Skeletal muscle satellite cell (primary cell): ENCODE measurements around the gene RYR2.

Source experiments
- H3K27me3 ChIP-seq: 2 replicates; pipeline ENCODE4 v1.7.0; 2013; ENCODE audit warnings: low read length; ENCODE audit not compliant: control insufficient read depth, insufficient read depth
- H3K36me3 ChIP-seq: 2 replicates; pipeline ENCODE4 v1.7.0; 2013; ENCODE audit warnings: mild to moderate bottlenecking, control low read depth, low read length; ENCODE audit not compliant: insufficient read depth
- H3K4me1 ChIP-seq: 2 replicates; pipeline ENCODE4 v1.7.0; 2013; ENCODE audit warnings: low read length; ENCODE audit not compliant: control insufficient read depth, insufficient read depth
- H3K4me2 ChIP-seq: 2 replicates; pipeline ENCODE4 v1.7.0; 2013; ENCODE audit warnings: mild to moderate bottlenecking, low read length
- H3K4me3 ChIP-seq: 2 replicates; pipeline ENCODE4 v1.7.0; 2013; ENCODE audit warnings: low read length
- H3K9ac ChIP-seq: 2 replicates; pipeline ENCODE4 v1.7.0; 2013; ENCODE audit warnings: mild to moderate bottlenecking, low read depth, low read length, moderate library complexity
- H3K9me3 ChIP-seq: replicated peaks from 2 replicates; pipeline ENCODE4 v1.7.0; 2013; ENCODE audit warnings: mild to moderate bottlenecking, control low read depth, low read length

The RYR2 gene

DNA sequence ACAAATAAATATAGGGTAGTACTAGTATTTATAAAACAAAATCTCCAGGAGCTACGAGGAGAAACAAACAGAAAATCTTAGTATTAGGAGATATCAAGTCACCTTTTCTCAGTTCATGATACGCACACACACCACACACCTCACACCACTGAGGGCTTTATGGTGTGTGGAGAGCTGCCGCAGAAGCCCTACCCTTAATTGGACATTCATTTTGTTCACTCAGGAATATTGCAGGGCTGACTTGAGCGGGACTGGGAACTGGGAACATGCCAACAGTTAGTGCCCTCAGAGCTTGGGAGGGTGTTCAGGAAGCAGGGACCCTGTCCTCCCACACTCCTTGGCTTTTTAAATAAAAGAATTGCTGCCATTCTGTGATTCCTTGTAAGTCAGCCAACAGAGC lies 386.8 kb downstream of the RYR2 start:
- H3K9me3 ChIP-seq: no peaks in the 10 kb centered on the region
- H3K9ac ChIP-seq: no peak overlapping the region
- H3K4me1 ChIP-seq: no peaks in the 10 kb centered on the region

DNA sequence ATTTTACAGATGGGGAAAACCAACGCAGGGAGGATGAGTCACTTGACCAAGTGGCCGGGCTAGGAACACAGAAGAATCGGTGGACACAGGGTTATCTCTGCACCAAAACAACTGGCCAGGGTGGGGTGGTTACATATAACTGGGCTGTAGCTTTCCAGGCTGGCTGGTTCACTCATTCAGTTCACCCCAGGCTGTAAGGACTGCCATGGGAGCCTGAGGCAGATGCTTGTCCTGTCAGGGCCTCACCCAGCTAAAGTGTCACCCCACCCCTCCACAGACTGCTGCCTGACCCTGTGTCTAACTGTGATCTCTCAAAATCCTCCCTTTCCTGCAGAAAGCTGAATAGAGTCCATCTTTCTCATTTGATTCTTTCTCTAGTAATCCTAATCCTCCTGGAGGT lies 387.3 kb downstream of the RYR2 start:
- no peaks in the 10 kb centered on the region for H3K9me3 ChIP-seq
- no peak overlapping the region for H3K4me3 ChIP-seq
- no peaks in the 10 kb centered on the region for H3K27me3 ChIP-seq
- no peaks in the 10 kb centered on the region for H3K36me3 ChIP-seq
- H3K4me1 ChIP-seq: no peaks in the 10 kb centered on the region
- no peak overlapping the region for H3K9ac ChIP-seq
- H3K4me2 ChIP-seq: no peak overlapping the region

More for the DNA sequence above, 386.8 kb downstream of the RYR2 start:
- Histone ChIP-seq H3K4me3 (no peak overlapping the region), H3K36me3 (no peaks in the 10 kb centered on the region), H3K27me3 (no peaks in the 10 kb centered on the region), H3K4me2 (no peak overlapping the region)

DNA sequence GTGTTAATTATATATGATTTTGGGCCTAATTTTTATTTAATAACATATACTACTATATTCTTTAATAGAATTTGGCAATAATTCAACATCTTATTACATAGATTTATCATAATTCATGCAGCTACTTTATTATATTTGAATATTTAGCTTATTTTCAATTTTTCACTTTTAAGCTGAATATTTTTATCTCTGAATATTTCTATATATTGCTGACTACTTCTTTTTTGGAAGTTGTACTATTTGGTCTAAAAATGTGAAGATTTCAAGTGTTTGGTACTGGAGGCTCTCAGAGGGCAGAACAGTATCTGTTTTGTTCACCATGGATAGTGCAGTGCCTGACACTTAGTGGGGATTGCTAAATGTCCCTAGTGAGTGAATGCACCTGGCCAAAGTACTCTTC lies 389.5 kb downstream of the RYR2 start:
- no peaks in the 10 kb centered on the region for H3K4me1 ChIP-seq
- H3K9ac ChIP-seq: no peak overlapping the region
- no peaks in the 10 kb centered on the region for H3K9me3 ChIP-seq
- H3K36me3 ChIP-seq: no peaks in the 10 kb centered on the region
- H3K4me2 ChIP-seq: no peak overlapping the region
- H3K4me3 ChIP-seq: no peak overlapping the region
- no peaks in the 10 kb centered on the region for H3K27me3 ChIP-seq

DNA sequence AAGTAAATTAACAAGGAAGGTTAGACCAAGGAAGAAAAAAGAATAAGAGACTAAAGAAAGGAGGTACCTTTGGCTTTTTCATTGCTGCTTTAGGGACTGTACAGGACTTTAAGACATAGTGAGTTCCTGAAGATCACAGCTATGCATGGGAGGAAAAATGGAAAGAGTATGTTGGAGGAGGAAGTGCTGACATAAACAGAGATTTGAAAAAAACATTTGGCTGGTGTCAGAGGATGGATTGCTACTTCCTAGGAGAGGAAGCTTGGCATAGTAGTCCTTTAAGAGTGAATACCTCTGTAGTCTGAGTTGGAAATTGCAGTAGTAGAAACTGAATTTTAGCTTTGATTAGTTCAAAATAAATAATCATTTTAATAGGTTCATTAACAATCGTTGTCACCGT lies 398.4 kb downstream of the RYR2 start:
- Histone ChIP-seq H3K4me1 (no peaks in the 10 kb centered on the region), H3K9ac (no peak overlapping the region), H3K9me3 (no peaks in the 10 kb centered on the region), H3K36me3 (no peaks in the 10 kb centered on the region), H3K27me3 (no peaks in the 10 kb centered on the region), H3K4me2 (no peak overlapping the region), H3K4me3 (no peak overlapping the region)

DNA sequence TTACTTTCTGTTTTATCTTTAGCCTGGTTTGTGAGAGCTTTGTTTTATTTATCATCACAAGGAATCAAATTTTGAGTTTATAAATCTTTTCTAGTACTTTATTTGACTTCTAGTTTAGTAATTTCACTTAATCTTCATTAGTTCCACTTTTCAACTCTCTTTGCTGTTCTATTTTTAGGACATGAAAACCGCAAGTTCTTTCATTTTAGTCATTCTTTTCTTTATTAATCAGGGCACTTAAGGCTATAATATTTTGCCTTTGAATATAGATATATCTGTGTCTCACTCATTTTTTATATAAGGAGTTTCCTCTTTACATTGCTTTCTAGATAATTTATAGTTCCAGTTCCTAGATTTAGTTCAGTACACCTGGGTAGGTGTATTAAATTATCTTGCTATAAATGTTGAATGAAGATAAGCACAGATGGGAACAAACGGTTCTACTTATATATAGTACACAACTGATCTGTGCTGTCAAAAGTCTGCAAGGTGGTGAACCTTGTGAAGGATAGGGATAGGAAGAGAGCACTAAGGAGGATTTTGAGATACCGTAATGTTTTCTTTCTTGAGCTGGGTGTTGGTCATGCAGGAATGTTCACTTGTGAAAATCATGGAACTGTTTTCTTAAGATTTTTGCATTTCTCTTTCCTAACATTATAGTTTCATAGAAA lies 402.3 kb downstream of the RYR2 start:
- Histone ChIP-seq H3K9me3 (no peaks in the 10 kb centered on the region), H3K36me3 (no peaks in the 10 kb centered on the region), H3K4me2 (no peak overlapping the region), H3K9ac (no peak overlapping the region), H3K4me1 (no peaks in the 10 kb centered on the region), H3K27me3 (no peaks in the 10 kb centered on the region), H3K4me3 (no peak overlapping the region)

DNA sequence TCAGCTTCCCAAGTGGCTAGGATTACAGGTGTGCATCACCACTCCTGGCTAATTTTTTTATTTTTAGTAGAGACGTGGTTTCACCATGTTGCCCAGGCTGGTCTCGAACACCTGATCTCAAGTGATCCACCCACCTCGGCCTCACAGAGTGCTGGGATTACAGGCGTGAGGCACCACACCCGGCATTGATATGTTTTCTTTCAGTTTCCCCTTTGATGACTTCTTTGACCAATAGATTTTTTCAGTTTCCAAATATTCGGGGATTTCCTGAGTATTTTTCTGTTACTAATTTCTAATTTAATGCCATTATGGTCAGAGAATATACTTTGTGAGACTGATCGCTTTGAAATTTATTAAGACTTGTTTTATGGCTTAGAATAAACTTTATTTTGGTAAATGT lies 406.1 kb downstream of the RYR2 start:
- no peaks in the 10 kb centered on the region for H3K4me1 ChIP-seq
- H3K9me3 ChIP-seq: peaks cover 5% of the 10 kb centered on the region
- no peak overlapping the region for H3K4me3 ChIP-seq
- H3K36me3 ChIP-seq: no peaks in the 10 kb centered on the region
- no peak overlapping the region for H3K4me2 ChIP-seq
- no peak overlapping the region for H3K9ac ChIP-seq
- H3K27me3 ChIP-seq: no peaks in the 10 kb centered on the region

DNA sequence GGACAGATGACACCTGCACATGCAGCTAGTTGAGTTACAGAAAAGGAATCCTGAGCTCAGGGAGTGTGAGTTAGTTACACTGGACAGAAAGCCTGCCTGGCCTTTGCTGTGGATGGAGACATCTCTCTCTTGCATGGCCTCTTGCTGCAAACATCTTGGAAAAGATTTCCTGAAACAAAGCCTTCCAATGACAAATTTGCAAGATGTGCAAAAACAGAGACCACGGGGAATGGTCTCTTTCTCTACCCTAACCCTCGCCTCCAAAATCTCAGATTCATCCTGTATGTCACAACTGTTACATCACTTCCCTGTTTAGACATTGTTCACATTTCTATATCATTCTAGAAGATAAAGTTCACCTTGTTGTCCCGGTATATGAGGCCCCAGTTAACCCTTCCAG lies 415.6 kb downstream of the RYR2 start:
- Histone ChIP-seq H3K9me3 (peaks cover 4% of the 10 kb centered on the region), H3K9ac (no peak overlapping the region), H3K27me3 (no peaks in the 10 kb centered on the region), H3K4me2 (no peak overlapping the region), H3K4me1 (no peaks in the 10 kb centered on the region), H3K4me3 (no peak overlapping the region), H3K36me3 (no peaks in the 10 kb centered on the region)

DNA sequence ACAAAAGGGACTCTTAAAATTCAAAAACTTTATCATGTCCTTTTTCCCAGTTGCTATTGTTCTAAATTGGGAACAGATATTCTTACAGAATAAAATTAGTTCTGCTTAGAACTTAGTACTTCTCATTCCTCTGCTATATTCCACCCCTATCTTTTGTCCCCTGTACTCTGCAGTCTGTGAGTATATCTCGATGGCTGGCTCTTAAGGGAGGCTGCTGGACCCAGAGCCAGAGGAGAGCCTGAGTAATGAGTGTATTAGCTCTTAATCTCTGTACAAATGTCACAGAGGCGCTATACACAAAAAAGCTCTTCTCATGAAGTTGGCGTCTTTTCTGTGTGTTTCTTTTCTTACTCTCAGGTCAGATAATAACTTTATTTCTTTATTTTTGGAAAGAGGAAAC lies 425.3 kb downstream of the RYR2 start:
- Histone ChIP-seq H3K4me3 (no peak overlapping the region), H3K9ac (no peak overlapping the region), H3K9me3 (peaks cover 3% of the 10 kb centered on the region), H3K27me3 (no peaks in the 10 kb centered on the region), H3K36me3 (no peaks in the 10 kb centered on the region), H3K4me2 (no peak overlapping the region), H3K4me1 (no peaks in the 10 kb centered on the region)

DNA sequence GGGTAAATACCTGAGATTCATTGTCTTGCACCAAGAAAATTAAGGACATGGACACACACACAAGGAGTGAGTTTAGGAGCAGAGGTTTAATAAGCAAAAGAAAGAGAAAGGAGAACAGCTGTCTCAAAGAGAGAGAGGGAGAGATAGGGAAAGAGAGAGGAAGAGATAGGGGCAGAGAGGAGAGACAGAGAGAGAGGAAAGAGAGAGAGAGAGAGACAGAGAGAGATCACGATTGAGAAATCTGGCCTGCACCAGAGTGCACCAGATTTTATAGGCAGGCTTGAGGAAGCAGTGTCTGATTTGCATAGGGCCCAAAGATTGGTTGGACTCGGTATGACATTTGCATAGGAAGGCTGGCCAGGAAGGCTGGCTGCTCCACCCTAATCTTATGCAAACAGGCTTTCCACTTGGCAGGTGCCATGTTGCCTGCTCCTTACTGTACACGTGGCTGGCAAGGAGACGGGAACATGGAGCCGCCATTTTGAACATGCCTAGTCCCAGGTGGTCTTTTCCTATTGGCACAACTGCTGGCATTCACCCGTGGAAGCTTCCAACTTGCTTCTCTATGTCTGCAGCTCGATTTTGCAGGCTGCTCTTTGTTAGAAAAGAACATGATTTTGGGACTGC lies 428.8 kb downstream of the RYR2 start:
- Histone ChIP-seq H3K4me2 (no peak overlapping the region), H3K4me3 (no peak overlapping the region), H3K9ac (no peak overlapping the region), H3K9me3 (peaks cover 3% of the 10 kb centered on the region), H3K4me1 (no peaks in the 10 kb centered on the region), H3K27me3 (no peaks in the 10 kb centered on the region), H3K36me3 (no peaks in the 10 kb centered on the region)

DNA sequence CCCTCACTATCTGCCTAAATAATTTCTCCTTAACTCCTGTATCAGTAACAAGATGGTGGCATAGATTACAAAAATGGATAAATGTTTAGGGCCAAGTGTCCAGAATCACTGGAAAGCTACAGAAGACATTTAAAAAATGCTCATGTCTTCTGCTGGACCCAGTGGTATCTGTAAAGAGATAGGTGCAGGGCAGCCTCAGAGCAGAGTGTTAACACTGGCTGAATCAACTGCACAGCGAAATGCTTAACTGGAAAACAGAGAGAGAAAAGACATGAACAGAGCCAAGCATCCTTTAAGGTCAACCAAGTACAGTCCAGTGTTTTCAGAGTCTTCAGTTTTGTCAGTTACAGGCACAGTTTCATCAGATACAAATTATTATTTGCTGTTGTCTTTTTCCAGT lies 429.4 kb downstream of the RYR2 start:
- Histone ChIP-seq H3K4me3 (no peak overlapping the region), H3K4me2 (no peak overlapping the region), H3K4me1 (no peaks in the 10 kb centered on the region)

DNA sequence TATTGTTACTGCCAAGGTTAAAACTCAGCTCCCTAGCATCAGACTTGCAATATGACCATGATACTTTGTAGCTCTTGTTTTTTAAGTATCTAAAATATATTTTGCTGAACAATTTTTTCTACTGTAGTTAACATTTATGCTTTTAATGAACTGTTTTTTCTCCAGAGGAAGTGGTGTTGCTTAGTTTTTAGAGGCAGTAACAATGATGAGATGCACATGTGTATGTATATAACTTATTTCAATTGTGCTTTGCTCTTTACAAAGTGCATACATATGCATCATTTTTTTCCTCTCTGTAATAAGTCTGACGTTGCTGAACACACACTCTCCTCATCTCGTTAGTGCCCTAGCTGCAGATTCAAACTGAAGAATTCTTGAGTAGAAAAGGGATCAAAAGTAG lies 430.0 kb downstream of the RYR2 start:
- no peaks in the 10 kb centered on the region for H3K27me3 ChIP-seq
- no peak overlapping the region for H3K9ac ChIP-seq
- peaks cover 3% of the 10 kb centered on the region for H3K9me3 ChIP-seq

More for the DNA sequence above, 429.4 kb downstream of the RYR2 start:
- no peaks in the 10 kb centered on the region for H3K36me3 ChIP-seq
- H3K9me3 ChIP-seq: peaks cover 3% of the 10 kb centered on the region
- H3K9ac ChIP-seq: no peak overlapping the region
- H3K27me3 ChIP-seq: no peaks in the 10 kb centered on the region

DNA sequence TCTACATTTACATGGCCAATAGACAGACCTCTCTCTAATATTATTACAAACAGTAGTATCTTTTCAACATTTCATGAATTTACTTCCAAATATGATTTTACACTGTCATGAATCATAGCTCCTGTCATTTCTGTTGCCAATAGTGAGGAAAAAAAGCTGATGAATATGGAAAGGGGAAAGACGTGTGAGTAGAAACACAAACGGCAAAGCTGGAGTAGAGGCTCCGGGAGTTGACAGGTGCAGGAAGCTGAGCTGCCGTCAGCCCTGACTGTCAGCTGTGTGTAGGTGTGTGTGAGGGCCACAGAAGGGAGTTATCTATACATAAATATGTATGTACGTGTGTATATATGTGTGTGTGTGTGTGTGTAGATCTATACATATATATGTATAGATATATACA lies 431.9 kb downstream of the RYR2 start:
- Histone ChIP-seq H3K36me3 (no peaks in the 10 kb centered on the region), H3K4me2 (no peak overlapping the region), H3K4me3 (no peak overlapping the region), H3K4me1 (no peaks in the 10 kb centered on the region), H3K27me3 (no peaks in the 10 kb centered on the region), H3K9ac (no peak overlapping the region), H3K9me3 (peaks cover 3% of the 10 kb centered on the region)

More for the DNA sequence above, 430.0 kb downstream of the RYR2 start:
- Histone ChIP-seq H3K4me2 (no peak overlapping the region), H3K4me1 (no peaks in the 10 kb centered on the region), H3K4me3 (no peak overlapping the region), H3K36me3 (no peaks in the 10 kb centered on the region)
